ENCODE results near the gene SHD. TPM values are rescaled to one million over a fixed set of nuclear protein-coding genes. Genes with fewer than 3 reads are reported as not detected.

The SHD gene
- total and polyA plus RNA-seq, 2 experiments from 2014 or later: 3.4 TPM; not detected in 1

DNA sequence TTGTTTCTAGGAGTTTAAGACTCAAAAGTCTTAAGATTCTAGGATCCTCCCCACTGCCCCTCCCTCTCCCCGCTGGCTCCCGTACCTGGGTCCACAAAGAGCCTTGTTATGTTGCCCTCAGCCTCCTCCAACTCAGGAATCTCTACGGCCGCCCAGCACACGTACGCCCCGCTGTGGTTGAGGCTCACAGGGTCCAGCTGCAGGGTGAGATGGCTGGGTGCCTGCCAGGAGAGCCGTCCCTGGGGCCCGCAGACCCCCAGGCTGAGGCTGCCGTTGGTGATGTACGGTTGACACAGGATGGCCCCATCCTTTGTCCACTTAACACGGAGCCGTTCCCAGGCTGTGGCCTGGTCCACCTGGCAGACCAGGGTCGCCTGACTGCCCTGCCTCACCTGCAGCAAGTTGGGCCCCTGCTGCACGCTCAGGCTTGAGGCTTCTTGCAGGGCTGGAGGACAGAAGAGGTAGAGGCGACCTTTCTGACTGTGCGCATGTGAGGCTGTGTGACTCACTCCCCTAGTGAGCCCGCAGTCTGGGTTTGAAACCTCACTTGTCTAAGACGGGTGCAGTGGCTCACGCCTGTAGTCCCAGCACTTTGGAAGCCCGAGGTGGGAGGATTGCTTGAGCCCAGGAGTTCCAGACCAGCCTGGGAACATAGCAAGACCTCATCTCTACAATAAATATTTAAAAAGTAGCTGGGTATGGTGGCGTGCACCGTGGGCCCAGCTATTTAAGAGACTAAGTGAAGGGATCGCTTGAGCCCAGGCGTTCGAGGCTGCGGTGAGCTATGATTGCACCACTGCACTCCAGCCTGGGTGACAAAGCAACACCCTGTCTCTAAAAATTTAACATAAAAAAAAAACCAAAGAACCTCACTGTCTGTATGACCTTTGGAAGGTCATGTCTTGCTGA is 19.1 kb downstream of the SHD start:
- no peak for DNase-seq (ENCODE audit: low spot score)
- no peak for TF ChIP-seq EZH2 (IDR thresholded peaks at IDR 0.05; ENCODE audit: borderline replicate concordance)
- TF ChIP-seq EZH2phosphoT487 (IDR thresholded peaks at IDR 0.05; ENCODE audit: low read depth, severe bottlenecking, unreplicated experiment): no peak
- TF ChIP-seq, protein P1, sequence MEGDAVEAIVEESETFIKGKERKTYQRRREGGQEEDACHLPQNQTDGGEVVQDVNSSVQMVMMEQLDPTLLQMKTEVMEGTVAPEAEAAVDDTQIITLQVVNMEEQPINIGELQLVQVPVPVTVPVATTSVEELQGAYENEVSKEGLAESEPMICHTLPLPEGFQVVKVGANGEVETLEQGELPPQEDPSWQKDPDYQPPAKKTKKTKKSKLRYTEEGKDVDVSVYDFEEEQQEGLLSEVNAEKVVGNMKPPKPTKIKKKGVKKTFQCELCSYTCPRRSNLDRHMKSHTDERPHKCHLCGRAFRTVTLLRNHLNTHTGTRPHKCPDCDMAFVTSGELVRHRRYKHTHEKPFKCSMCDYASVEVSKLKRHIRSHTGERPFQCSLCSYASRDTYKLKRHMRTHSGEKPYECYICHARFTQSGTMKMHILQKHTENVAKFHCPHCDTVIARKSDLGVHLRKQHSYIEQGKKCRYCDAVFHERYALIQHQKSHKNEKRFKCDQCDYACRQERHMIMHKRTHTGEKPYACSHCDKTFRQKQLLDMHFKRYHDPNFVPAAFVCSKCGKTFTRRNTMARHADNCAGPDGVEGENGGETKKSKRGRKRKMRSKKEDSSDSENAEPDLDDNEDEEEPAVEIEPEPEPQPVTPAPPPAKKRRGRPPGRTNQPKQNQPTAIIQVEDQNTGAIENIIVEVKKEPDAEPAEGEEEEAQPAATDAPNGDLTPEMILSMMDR (IDR thresholded peaks at IDR 0.05; ENCODE audit: poor library complexity): no peak
- Histone ChIP-seq H3K36me3 (replicated peaks; ENCODE audit: insufficient read depth, low read depth) (no peaks in the 10 kb centered on the region), H3K27me3 (no peaks in the 10 kb centered on the region), H2AFZ (no peak overlapping the region), H4K20me1 (ENCODE audit: insufficient read depth, poor library complexity, severe bottlenecking) (no peaks in the 10 kb centered on the region), H3K27ac (no peak overlapping the region), H3K9me2 (replicated peaks; ENCODE audit: insufficient read depth) (no peaks in the 10 kb centered on the region), H3K79me2 (no peaks in the 10 kb centered on the region), H3K9me3 (ENCODE audit: low read depth) (no peaks in the 10 kb centered on the region), H3K4me2 (no peak overlapping the region), H3K4me1 (ENCODE audit: insufficient read depth) (no peaks in the 10 kb centered on the region), H3K4me3 (no peak overlapping the region)
- WGBS (ENCODE audit: low lambda C conversion rate, missing lambda C conversion rate): 77% methylated on average over 27 of the region's 27 CpGs

DNA sequence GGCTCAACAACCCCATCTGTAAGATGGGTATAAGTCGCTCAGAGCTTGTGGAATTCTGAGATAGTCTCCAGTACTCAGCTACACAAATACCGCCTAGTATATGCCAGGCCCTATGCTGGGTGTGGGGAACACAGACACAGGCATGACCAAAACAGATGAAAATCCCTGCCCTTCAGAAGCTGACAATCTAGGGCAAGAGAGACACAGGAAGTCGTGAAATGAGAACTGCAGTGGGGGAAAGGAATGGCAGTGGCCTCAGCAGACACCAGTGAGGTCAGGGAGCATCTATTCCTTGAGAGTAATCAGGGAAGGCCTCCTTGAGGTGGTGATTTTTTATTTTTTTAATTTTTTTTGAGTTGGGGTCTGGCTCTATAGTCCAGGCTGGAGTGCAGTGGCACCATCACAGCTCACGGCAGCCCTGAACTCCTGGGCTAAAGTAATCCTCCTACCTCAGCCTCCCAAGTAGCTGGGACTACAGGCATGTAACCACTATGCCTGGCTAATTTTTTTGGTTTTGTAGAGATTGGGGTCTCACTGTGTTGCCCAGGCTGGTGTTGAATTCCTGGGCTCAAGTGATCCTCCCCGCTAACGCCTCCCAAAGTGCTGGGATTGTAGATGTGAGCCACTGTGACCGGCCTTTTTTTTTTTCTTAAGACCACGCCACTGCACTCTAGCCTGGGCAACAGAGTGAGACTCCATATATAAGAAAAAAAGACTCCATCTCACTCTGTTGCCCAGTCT is 19.9 kb downstream of the SHD start:
- Histone ChIP-seq H3K9me2 (replicated peaks; ENCODE audit: insufficient read depth) (no peaks in the 10 kb centered on the region), H4K20me1 (ENCODE audit: insufficient read depth, poor library complexity, severe bottlenecking) (no peaks in the 10 kb centered on the region), H3K9me3 (ENCODE audit: low read depth) (no peaks in the 10 kb centered on the region), H3K36me3 (replicated peaks; ENCODE audit: insufficient read depth, low read depth) (no peaks in the 10 kb centered on the region), H3K4me2 (no peak overlapping the region), H3K4me1 (ENCODE audit: insufficient read depth) (no peaks in the 10 kb centered on the region), H2AFZ (no peak overlapping the region), H3K27ac (no peak overlapping the region), H3K79me2 (no peaks in the 10 kb centered on the region), H3K4me3 (no peak overlapping the region), H3K27me3 (no peaks in the 10 kb centered on the region)
- TF ChIP-seq EZH2phosphoT487 (IDR thresholded peaks at IDR 0.05; ENCODE audit: low read depth, severe bottlenecking, unreplicated experiment) (no peak), EZH2 (IDR thresholded peaks at IDR 0.05; ENCODE audit: borderline replicate concordance) (no peak)
- TF ChIP-seq, protein P1 (IDR thresholded peaks at IDR 0.05; ENCODE audit: poor library complexity): no peak
- DNase-seq (ENCODE audit: low spot score): no peak
- 96% methylated on average over 8 of the region's 8 CpGs for WGBS (ENCODE audit: low lambda C conversion rate, missing lambda C conversion rate)

DNA sequence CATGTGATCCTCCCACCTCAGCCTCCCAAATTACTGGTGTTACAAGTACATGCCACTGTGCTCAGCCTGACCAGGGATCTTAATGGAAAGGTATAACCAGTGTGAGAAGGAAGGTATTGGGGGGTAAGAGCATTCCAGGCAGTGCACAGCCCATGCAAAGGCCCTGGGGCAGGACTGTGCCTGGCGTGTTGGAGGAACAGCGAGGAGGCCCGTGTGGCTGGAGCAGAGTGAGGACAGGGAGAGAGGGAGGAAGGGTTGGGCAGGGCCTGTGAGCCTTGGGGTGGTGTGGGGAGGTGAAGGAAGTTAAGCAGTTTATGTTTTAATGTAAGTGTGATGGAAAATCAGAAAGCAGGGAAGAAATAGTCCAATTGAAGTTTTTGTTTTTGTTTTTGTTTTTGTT is 21.5 kb downstream of the SHD start:
- Histone ChIP-seq H3K4me3 (no peak overlapping the region), H3K79me2 (no peaks in the 10 kb centered on the region), H3K4me1 (ENCODE audit: insufficient read depth) (no peaks in the 10 kb centered on the region), H3K27ac (no peak overlapping the region), H3K9me2 (replicated peaks; ENCODE audit: insufficient read depth) (no peaks in the 10 kb centered on the region), H3K9me3 (ENCODE audit: low read depth) (no peaks in the 10 kb centered on the region), H3K4me2 (no peak overlapping the region), H2AFZ (no peak overlapping the region), H3K36me3 (replicated peaks; ENCODE audit: insufficient read depth, low read depth) (no peaks in the 10 kb centered on the region), H4K20me1 (ENCODE audit: insufficient read depth, poor library complexity, severe bottlenecking) (no peaks in the 10 kb centered on the region), H3K27me3 (no peaks in the 10 kb centered on the region)
- TF ChIP-seq, protein P1 (IDR thresholded peaks at IDR 0.05; ENCODE audit: poor library complexity): no peak
- no peak for TF ChIP-seq EZH2 (IDR thresholded peaks at IDR 0.05; ENCODE audit: borderline replicate concordance)
- no peak for TF ChIP-seq EZH2phosphoT487 (IDR thresholded peaks at IDR 0.05; ENCODE audit: low read depth, severe bottlenecking, unreplicated experiment)
- WGBS (ENCODE audit: low lambda C conversion rate, missing lambda C conversion rate): 95% methylated on average over 3 of the region's 3 CpGs
- DNase-seq (ENCODE audit: low spot score): no peak

All from hepatocyte (in vitro differentiated cells).